ENCODE data around the gene RBM26. TPM values are rescaled to one million over a fixed set of nuclear protein-coding genes. Genes with fewer than 3 reads are reported as not detected.

RBM26 gene
- total and polyA plus RNA-seq, 5 donors from 2014 or later: 10.6 to 86.4 (median 14.5) TPM

DNA sequence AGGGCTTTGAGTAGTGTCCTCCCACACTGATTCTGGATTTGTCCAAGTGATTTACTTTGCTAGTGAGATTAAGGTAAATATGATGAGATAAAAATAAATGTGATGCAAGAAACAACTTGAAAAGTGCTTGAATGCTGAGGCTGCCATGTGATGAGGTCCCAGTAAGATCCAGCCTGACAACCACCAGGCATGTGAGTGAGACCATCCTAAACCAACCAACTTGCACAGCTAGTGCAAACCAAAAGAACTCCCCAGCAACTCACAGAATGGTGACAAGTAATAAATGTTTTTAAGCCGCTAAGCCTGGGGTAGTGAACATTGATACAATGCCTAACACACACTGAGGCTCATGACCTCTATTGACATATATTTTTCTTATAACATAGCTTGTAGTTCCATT, 13.3 kb upstream of the RBM26 start:
- no peaks in the 10 kb centered on the region for H3K9me3 Mint-ChIP-seq
- Histone ChIP-seq H3K4me1 (ENCODE audit: control insufficient read depth, insufficient read depth, low read length, poor library complexity, severe bottlenecking) (no peaks in the 10 kb centered on the region), H3K36me3 (ENCODE audit: control insufficient read depth, insufficient read depth, low read length) (no peaks in the 10 kb centered on the region), H3K4me3 (ENCODE audit: low read depth, low read length) (no peak overlapping the region), H3K9me3 (ENCODE audit: control insufficient read depth in 2 of 2, low read length in 2 of 2) (no peaks in the 10 kb centered on the region), H3K27me3 (ENCODE audit: control insufficient read depth, insufficient read depth, low read length) (no peaks in the 10 kb centered on the region), H3K27ac (ENCODE audit: insufficient read depth, low read length, poor library complexity, severe bottlenecking) (no peak overlapping the region)
- no peak overlapping the region for H3K27ac Mint-ChIP-seq
- DNase-seq (no peak), ATAC-seq (ENCODE audit: low read depth in 2 of 2) (no peak)
- no peak overlapping the region for H3K4me3 Mint-ChIP-seq
- peaks cover 0 to 5% (median 2%) of the 10 kb centered on the region in 4 donors for H3K4me1 Mint-ChIP-seq
- H3K36me3 Mint-ChIP-seq: peaks cover 4% of the 10 kb centered on the region
- no peaks in the 10 kb centered on the region for H3K27me3 Mint-ChIP-seq

DNA sequence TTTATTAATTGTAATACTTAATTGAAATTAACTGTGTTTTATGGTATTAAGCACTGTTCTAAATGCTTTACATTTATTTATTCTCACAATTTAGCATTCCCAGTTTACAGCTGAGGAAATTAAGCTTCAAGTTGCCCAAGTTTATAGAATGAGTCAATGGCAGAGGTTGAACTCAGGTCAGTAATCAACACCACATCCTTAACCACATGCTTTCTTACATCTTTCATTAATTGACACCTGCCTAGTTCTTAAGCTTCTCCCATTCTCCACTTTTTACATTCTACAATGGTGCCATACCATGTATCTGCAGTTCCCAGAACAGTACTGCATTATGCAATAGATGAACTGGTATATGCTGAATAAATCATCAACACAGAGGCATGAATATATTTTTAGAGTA, 11.7 kb upstream of the RBM26 start:
- ATAC-seq (ENCODE audit: low read depth in 2 of 2) (no peak), DNase-seq (no peak)
- Histone ChIP-seq H3K9me3 (ENCODE audit: control insufficient read depth in 2 of 2, low read length in 2 of 2) (no peaks in the 10 kb centered on the region), H3K27me3 (ENCODE audit: control insufficient read depth, insufficient read depth, low read length) (no peaks in the 10 kb centered on the region), H3K36me3 (ENCODE audit: control insufficient read depth, insufficient read depth, low read length) (no peaks in the 10 kb centered on the region), H3K4me3 (ENCODE audit: low read depth, low read length) (no peak overlapping the region), H3K27ac (ENCODE audit: insufficient read depth, low read length, poor library complexity, severe bottlenecking) (no peak overlapping the region), H3K4me1 (ENCODE audit: control insufficient read depth, insufficient read depth, low read length, poor library complexity, severe bottlenecking) (no peaks in the 10 kb centered on the region)
- no peak overlapping the region for H3K4me3 Mint-ChIP-seq
- no peak overlapping the region for H3K27ac Mint-ChIP-seq
- H3K9me3 Mint-ChIP-seq: no peaks in the 10 kb centered on the region
- H3K27me3 Mint-ChIP-seq: no peaks in the 10 kb centered on the region
- H3K4me1 Mint-ChIP-seq: peaks cover 0 to 5% (median 0%) of the 10 kb centered on the region in 4 donors
- peaks cover 4% of the 10 kb centered on the region for H3K36me3 Mint-ChIP-seq

DNA sequence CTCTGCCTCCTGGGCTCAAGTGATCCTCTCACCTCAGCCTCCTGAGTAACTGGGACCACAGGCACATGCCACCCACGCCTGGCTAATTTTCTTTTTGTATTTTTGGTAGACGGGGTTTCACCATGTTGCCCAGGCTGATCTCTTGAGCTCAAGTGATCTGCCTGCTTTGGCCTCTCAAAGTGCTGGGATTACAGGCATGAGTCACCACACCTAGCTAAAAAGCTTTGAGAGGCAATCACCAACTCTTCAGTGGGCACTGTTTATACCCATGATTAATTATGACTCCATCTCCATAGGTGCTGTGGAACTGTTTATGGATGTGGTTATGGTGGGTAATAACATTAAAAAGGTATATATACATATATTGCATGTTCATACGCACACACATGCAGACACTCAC, 7.5 kb upstream of the RBM26 start:
- Histone ChIP-seq H3K4me3 (ENCODE audit: low read depth, low read length) (no peak overlapping the region), H3K4me1 (ENCODE audit: control insufficient read depth, insufficient read depth, low read length, poor library complexity, severe bottlenecking) (no peaks in the 10 kb centered on the region), H3K27ac (ENCODE audit: insufficient read depth, low read length, poor library complexity, severe bottlenecking) (no peak overlapping the region), H3K27me3 (ENCODE audit: control insufficient read depth, insufficient read depth, low read length) (no peaks in the 10 kb centered on the region), H3K9me3 (ENCODE audit: control insufficient read depth in 2 of 2, low read length in 2 of 2) (no peaks in the 10 kb centered on the region), H3K36me3 (ENCODE audit: control insufficient read depth, insufficient read depth, low read length) (no peaks in the 10 kb centered on the region)
- Mint-ChIP-seq H3K36me3 (peaks cover 8% of the 10 kb centered on the region), H3K4me1 (peaks cover under 1 to 5% (median 2%) of the 10 kb centered on the region in 4 donors), H3K4me3 (no peak overlapping the region), H3K27ac (no peak overlapping the region), H3K9me3 (no peaks in the 10 kb centered on the region), H3K27me3 (no peaks in the 10 kb centered on the region)
- no peak for ATAC-seq (ENCODE audit: low read depth in 2 of 2)
- no peak for DNase-seq

DNA sequence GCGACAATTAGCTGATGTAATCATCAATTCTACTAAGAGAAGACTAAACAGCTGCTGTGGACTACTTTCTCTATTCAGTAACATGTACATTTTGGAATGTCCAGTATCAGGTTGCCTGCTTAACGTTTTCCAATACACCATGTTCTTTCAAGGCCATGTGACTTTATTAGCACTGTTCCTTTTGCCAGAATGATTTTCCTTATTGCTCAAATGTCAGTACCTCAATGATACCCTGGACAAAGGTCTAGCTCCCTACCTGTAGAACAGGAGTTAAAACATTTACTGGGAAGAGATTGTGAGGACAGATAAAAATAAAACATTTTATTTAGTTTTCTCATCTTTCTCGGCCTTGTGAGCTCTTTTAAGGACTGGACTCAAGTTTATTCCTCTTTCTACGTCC, 3.8 kb upstream of the RBM26 start:
- no peak for ATAC-seq (ENCODE audit: low read depth in 2 of 2)

DNA sequence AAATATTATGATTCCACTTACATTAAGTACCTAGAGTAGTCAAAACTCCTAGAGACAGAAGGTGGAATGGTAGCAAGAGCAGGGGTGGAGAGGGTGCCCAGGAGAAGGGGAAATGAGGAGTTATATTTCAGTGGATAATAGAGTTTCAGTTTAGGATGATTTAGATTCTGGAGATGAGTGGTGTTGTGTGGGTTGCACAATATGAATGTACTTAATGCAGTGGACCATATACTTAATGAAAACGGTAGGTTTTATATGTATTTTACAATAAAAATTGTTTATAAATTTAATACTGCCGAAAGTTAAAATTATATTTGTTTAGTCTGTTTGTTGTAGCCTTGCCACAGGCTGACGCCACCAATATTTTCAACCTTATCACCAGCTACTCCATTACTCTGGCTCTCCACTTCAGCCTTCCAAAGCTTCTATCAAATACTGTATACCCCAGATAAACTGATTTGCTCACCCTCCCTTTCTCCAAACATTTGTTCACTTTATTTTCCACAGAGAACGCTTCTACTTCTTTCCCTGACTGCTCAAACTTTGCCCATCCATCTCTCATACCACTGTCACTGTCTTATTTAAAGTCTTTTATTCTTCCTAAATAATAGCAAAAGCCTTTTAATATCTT, 1.4 kb upstream of the RBM26 start:
- DNase-seq (no peak), ATAC-seq (ENCODE audit: low read depth in 2 of 2) (no peak)
- Mint-ChIP-seq H3K9me3 (no peaks in the 10 kb centered on the region), H3K36me3 (peaks cover 6% of the 10 kb centered on the region), H3K4me1 (peaks cover 7 to 27% (median 17%) of the 10 kb centered on the region in 4 donors), H3K4me3 (peak overlapping the region in 3 of 4 donors; percentile 95 to 98 (median 96)), H3K27me3 (no peaks in the 10 kb centered on the region), H3K27ac (peak overlapping the region in 2 of 3 donors; percentile 16 to 98)
- Histone ChIP-seq H3K36me3 (ENCODE audit: control insufficient read depth, insufficient read depth, low read length) (no peaks in the 10 kb centered on the region), H3K4me1 (ENCODE audit: control insufficient read depth, insufficient read depth, low read length, poor library complexity, severe bottlenecking) (peaks cover 39% of the 10 kb centered on the region), H3K9me3 (ENCODE audit: control insufficient read depth in 2 of 2, low read length in 2 of 2) (no peaks in the 10 kb centered on the region), H3K27ac (ENCODE audit: insufficient read depth, low read length, poor library complexity, severe bottlenecking) (no peak overlapping the region), H3K27me3 (ENCODE audit: control insufficient read depth, insufficient read depth, low read length) (no peaks in the 10 kb centered on the region), H3K4me3 (ENCODE audit: low read depth, low read length) (peak overlapping the region; percentile 88)

More for the DNA sequence above, 3.8 kb upstream of the RBM26 start:
- DNase-seq: no peak
- peaks cover 7 to 25% (median 14%) of the 10 kb centered on the region in 4 donors for H3K4me1 Mint-ChIP-seq
- H3K27ac Mint-ChIP-seq: no peak overlapping the region
- H3K9me3 Mint-ChIP-seq: no peaks in the 10 kb centered on the region
- no peak overlapping the region for H3K4me3 ChIP-seq (ENCODE audit: low read depth, low read length)
- peaks cover 3% of the 10 kb centered on the region for H3K36me3 Mint-ChIP-seq
- no peaks in the 10 kb centered on the region for H3K27me3 Mint-ChIP-seq
- H3K9me3 ChIP-seq (ENCODE audit: control insufficient read depth in 2 of 2, low read length in 2 of 2): no peaks in the 10 kb centered on the region
- no peaks in the 10 kb centered on the region for H3K36me3 ChIP-seq (ENCODE audit: control insufficient read depth, insufficient read depth, low read length)
- no peak overlapping the region for H3K27ac ChIP-seq (ENCODE audit: insufficient read depth, low read length, poor library complexity, severe bottlenecking)
- peaks cover 15% of the 10 kb centered on the region for H3K4me1 ChIP-seq (ENCODE audit: control insufficient read depth, insufficient read depth, low read length, poor library complexity, severe bottlenecking)
- peak overlapping the region in 1 of 4 donors; percentile 29 for H3K4me3 Mint-ChIP-seq
- H3K27me3 ChIP-seq (ENCODE audit: control insufficient read depth, insufficient read depth, low read length): no peaks in the 10 kb centered on the region

DNA sequence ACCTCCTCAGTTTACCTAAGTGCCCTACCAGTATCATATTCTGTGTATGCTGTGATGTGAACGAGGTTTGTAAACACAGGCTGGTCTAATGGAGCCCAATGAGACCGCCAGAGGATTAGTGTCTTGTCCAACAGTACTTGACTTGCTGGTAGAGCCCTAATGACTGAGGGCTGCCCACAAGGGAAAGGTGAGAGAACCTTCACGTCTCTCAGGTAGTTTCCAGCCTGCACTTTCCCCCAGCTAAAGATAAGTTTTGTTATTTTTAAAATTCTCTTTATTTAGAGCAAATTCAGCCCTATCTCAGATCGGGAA, 498 bp upstream of the RBM26 start:
- H3K27me3 Mint-ChIP-seq: no peaks in the 10 kb centered on the region
- peak overlapping the region; percentile 88 for H3K4me3 ChIP-seq (ENCODE audit: low read depth, low read length)
- peaks cover 7 to 35% (median 20%) of the 10 kb centered on the region in 4 donors for H3K4me1 Mint-ChIP-seq
- ATAC-seq (ENCODE audit: low read depth in 2 of 2) (peak in 1 of 2 donors; percentile 17), DNase-seq (no peak)
- peak overlapping the region in 3 of 4 donors; percentile 95 to 98 (median 96) for H3K4me3 Mint-ChIP-seq
- H3K27ac ChIP-seq (ENCODE audit: insufficient read depth, low read length, poor library complexity, severe bottlenecking): peak overlapping the region; percentile 96
- no peaks in the 10 kb centered on the region for H3K36me3 ChIP-seq (ENCODE audit: control insufficient read depth, insufficient read depth, low read length)
- no peaks in the 10 kb centered on the region for H3K9me3 ChIP-seq (ENCODE audit: control insufficient read depth in 2 of 2, low read length in 2 of 2)
- peaks cover 46% of the 10 kb centered on the region for H3K4me1 ChIP-seq (ENCODE audit: control insufficient read depth, insufficient read depth, low read length, poor library complexity, severe bottlenecking)
- H3K27ac Mint-ChIP-seq: peak overlapping the region in 2 of 3 donors; percentile 98
- H3K27me3 ChIP-seq (ENCODE audit: control insufficient read depth, insufficient read depth, low read length): no peaks in the 10 kb centered on the region
- H3K36me3 Mint-ChIP-seq: peaks cover 8% of the 10 kb centered on the region
- H3K9me3 Mint-ChIP-seq: no peaks in the 10 kb centered on the region

DNA sequence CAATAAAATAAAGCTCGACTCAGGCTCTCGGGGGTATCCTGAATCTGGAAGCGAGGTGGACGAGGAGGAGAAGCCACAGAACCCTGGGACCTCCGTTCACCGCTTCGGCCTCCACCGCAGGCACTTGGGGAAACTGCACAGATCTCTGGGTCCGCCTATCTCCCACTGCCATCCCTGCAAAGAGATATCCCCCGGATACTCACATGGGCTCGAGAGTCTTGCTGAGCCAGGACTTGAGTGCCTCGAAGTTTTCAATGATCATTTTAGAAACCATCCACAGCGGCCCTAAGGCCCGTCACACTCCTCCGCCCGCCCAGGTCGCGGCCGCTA, 589 bp downstream of the RBM26 start:
- peak overlapping the region; percentile 96 for H3K27ac ChIP-seq (ENCODE audit: insufficient read depth, low read length, poor library complexity, severe bottlenecking)
- no peaks in the 10 kb centered on the region for H3K27me3 Mint-ChIP-seq
- ATAC-seq (ENCODE audit: low read depth in 2 of 2): peak in 1 of 2 donors; percentile 2
- no peak for DNase-seq
- H3K36me3 ChIP-seq (ENCODE audit: control insufficient read depth, insufficient read depth, low read length): no peaks in the 10 kb centered on the region
- peaks cover 12% of the 10 kb centered on the region for H3K36me3 Mint-ChIP-seq
- no peak overlapping the region for H3K4me3 Mint-ChIP-seq
- H3K27me3 ChIP-seq (ENCODE audit: control insufficient read depth, insufficient read depth, low read length): no peaks in the 10 kb centered on the region
- H3K4me1 ChIP-seq (ENCODE audit: control insufficient read depth, insufficient read depth, low read length, poor library complexity, severe bottlenecking): peaks cover 55% of the 10 kb centered on the region
- peaks cover 7 to 45% (median 31%) of the 10 kb centered on the region in 4 donors for H3K4me1 Mint-ChIP-seq
- H3K27ac Mint-ChIP-seq: no peak overlapping the region
- H3K9me3 Mint-ChIP-seq: no peaks in the 10 kb centered on the region
- H3K9me3 ChIP-seq (ENCODE audit: control insufficient read depth in 2 of 2, low read length in 2 of 2): no peaks in the 10 kb centered on the region
- peak overlapping the region; percentile 96 for H3K4me3 ChIP-seq (ENCODE audit: low read depth, low read length)

DNA sequence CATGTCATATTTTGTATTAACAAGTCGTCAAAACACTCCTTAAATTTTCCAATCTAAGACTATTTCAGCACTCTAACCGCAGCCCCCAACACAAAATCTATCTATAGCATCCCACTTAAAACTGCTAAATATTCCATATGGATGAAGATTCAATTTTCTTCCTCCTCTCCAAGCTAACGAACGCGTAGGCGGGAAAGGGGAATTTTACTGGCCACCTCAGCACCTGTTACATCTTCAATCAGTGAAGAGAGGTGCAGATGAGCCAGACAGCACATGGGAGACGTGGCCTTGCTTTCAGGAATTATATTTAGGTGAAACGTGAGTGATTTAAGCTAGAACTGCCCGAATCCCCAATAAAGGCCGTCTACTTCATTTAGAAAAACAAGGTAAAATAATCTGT, 1.1 kb downstream of the RBM26 start:
- Mint-ChIP-seq H3K27ac (no peak overlapping the region), H3K27me3 (no peaks in the 10 kb centered on the region), H3K4me3 (no peak overlapping the region), H3K4me1 (peaks cover 7 to 45% (median 36%) of the 10 kb centered on the region in 4 donors), H3K36me3 (peaks cover 12% of the 10 kb centered on the region), H3K9me3 (no peaks in the 10 kb centered on the region)
- no peaks in the 10 kb centered on the region for H3K27me3 ChIP-seq (ENCODE audit: control insufficient read depth, insufficient read depth, low read length)
- H3K36me3 ChIP-seq (ENCODE audit: control insufficient read depth, insufficient read depth, low read length): peaks cover 4% of the 10 kb centered on the region
- H3K4me1 ChIP-seq (ENCODE audit: control insufficient read depth, insufficient read depth, low read length, poor library complexity, severe bottlenecking): peaks cover 55% of the 10 kb centered on the region
- no peak for DNase-seq
- ATAC-seq (ENCODE audit: low read depth in 2 of 2): no peak
- H3K27ac ChIP-seq (ENCODE audit: insufficient read depth, low read length, poor library complexity, severe bottlenecking): peak overlapping the region; percentile 96
- H3K4me3 ChIP-seq (ENCODE audit: low read depth, low read length): peak overlapping the region; percentile 96
- no peaks in the 10 kb centered on the region for H3K9me3 ChIP-seq (ENCODE audit: control insufficient read depth in 2 of 2, low read length in 2 of 2)

Data from CD4-positive, CD25-positive, alpha-beta regulatory T cell (primary cell).